Nephron progenitor cell (in vitro differentiated cells): ENCODE measurements around the gene PBX1.
A peak's percentile ranks its signal among the peaks of the same experiment; 100 is the strongest.

ENCODE experiments used
- DNase-seq: peaks from one replicate; pipeline ENCODE4 v3.0.0; 2021
- H3K27ac Mint-ChIP-seq: 2 replicates; pipeline ENCODE4 v1.8.0; 2021; ENCODE audit warnings: mild to moderate bottlenecking, moderate library complexity, mixed read lengths
- H3K27me3 Mint-ChIP-seq: 2 replicates; pipeline ENCODE4 v1.8.0; 2021; ENCODE audit warnings: mild to moderate bottlenecking, low read depth, mixed read lengths; ENCODE audit not compliant: poor library complexity
- H3K36me3 Mint-ChIP-seq: 2 replicates; pipeline ENCODE4 v1.8.0; 2021; ENCODE audit warnings: low read depth, mixed read lengths
- H3K4me1 Mint-ChIP-seq: 2 replicates; pipeline ENCODE4 v1.8.0; 2021; ENCODE audit warnings: mixed read lengths
- H3K4me3 Mint-ChIP-seq: 2 replicates; pipeline ENCODE4 v1.8.0; 2021; ENCODE audit warnings: mild to moderate bottlenecking, moderate library complexity, mixed read lengths
- H3K9me3 Mint-ChIP-seq: 2 replicates; pipeline ENCODE4 v1.8.0; 2021; ENCODE audit warnings: mild to moderate bottlenecking, moderate library complexity, mixed read lengths
- TF ChIP-seq, protein P1 (sequence below): fragments of 200-600 bp; sonication (generic); IDR thresholded peaks from 2 replicates; pipeline ENCODE4 v1.5.0; 2021; ENCODE audit warnings: antibody characterized with exemption

The PBX1 gene

DNA sequence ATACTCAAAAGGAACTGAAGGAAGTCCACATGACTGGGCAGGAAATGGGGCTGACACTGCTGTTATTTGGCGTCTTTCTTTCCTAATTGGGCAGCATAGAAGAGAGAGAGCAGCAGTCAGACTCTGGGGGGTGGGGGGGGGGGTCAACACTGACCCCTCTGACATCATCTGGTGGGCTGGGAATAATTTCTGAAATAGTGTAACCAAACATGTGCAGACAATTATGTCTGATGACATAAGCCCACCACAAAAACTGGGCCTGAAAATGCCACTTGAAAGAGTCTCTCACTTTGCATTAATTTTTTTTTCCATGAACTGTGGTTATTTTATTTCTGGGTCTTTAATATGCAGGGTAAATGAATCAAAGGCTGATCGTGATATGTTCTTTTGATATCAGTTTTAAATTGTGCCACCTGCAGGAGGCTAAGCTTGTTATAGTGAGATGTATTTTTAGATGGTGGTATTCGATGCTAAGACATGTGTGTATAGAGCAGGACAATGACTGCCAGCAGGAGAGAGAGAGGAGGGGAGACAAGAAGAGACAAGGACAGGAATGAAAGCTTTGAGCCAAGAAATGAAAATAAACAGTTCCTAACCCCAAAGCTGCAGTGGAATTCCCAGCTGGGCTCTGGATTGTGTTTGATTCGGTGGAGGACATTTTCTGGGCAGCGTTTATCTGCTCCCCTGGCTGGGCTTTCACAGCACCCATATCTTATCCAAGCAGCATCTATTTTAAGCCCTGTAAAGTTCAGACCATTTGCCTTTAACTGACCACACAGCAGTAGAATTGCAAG lies 264.7 kb downstream of the PBX1 start:
- TF ChIP-seq, protein P1, sequence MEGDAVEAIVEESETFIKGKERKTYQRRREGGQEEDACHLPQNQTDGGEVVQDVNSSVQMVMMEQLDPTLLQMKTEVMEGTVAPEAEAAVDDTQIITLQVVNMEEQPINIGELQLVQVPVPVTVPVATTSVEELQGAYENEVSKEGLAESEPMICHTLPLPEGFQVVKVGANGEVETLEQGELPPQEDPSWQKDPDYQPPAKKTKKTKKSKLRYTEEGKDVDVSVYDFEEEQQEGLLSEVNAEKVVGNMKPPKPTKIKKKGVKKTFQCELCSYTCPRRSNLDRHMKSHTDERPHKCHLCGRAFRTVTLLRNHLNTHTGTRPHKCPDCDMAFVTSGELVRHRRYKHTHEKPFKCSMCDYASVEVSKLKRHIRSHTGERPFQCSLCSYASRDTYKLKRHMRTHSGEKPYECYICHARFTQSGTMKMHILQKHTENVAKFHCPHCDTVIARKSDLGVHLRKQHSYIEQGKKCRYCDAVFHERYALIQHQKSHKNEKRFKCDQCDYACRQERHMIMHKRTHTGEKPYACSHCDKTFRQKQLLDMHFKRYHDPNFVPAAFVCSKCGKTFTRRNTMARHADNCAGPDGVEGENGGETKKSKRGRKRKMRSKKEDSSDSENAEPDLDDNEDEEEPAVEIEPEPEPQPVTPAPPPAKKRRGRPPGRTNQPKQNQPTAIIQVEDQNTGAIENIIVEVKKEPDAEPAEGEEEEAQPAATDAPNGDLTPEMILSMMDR = no peak
- H3K27me3 Mint-ChIP-seq = no peaks in the 10 kb centered on the region
- H3K27ac Mint-ChIP-seq = peak overlapping the region; percentile 5
- H3K4me3 Mint-ChIP-seq = no peak overlapping the region
- H3K9me3 Mint-ChIP-seq = no peaks in the 10 kb centered on the region
- peaks cover 79% of the 10 kb centered on the region for H3K36me3 Mint-ChIP-seq
- no peak for DNase-seq
- H3K4me1 Mint-ChIP-seq = peaks cover 18% of the 10 kb centered on the region

DNA sequence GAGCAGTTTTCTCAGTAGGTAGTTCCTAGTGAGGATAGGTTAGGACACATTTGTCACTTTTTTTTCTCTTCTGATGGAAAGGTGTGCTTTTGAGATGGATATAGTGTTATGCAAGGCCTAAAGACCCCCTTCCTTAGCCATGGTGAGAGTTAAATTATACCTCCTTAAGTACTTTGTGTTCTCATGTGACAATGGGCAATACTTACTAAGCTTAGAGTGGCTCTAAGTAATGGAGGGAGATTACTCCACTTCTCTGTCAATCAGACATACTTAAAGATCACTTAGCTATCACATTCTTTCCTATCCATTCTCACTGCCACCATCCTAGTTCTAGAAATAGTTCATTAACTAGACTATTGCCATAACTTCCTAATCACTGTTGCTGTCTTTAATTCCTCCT lies 265.6 kb downstream of the PBX1 start:
- no peak overlapping the region for H3K4me3 Mint-ChIP-seq
- DNase-seq = no peak
- H3K36me3 Mint-ChIP-seq = peaks cover 81% of the 10 kb centered on the region
- H3K27ac Mint-ChIP-seq = peak overlapping the region; percentile 56
- no peaks in the 10 kb centered on the region for H3K9me3 Mint-ChIP-seq
- H3K27me3 Mint-ChIP-seq = no peaks in the 10 kb centered on the region
- peaks cover 22% of the 10 kb centered on the region for H3K4me1 Mint-ChIP-seq
- TF ChIP-seq, protein P1 = no peak

DNA sequence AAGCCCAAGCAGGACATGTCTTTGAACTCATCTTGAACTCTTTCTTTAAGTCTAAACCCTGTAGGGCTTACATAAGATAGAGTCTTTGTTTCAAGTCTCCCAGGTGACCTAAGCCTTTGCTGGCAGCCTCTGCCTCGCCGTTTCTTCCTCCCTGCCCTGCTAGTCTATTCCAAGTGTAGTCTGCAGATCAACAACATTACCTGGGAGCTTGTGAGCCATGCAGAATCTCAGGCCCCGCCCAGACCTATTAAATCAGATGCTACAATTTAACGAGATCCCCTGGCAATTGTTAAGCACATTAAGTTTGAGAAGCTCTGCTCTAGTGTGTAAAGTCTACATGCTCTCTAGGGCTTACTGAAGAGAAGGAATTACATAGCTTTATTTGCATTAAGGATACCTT lies 271.6 kb downstream of the PBX1 start:
- Mint-ChIP-seq H3K9me3 (no peaks in the 10 kb centered on the region), H3K27me3 (no peaks in the 10 kb centered on the region), H3K27ac (peak overlapping the region; percentile 18), H3K4me3 (no peak overlapping the region), H3K4me1 (peaks cover 11% of the 10 kb centered on the region), H3K36me3 (peaks cover 67% of the 10 kb centered on the region)
- no peak for DNase-seq
- TF ChIP-seq, protein P1 = no peak

- Mint-ChIP-seq H3K27me3 (no peaks in the 10 kb centered on the region), H3K4me3 (no peak overlapping the region), H3K27ac (no peak overlapping the region), H3K36me3 (peaks cover 67% of the 10 kb centered on the region), H3K4me1 (peaks cover 19% of the 10 kb centered on the region), H3K9me3 (no peaks in the 10 kb centered on the region)
- TF ChIP-seq, protein P1 = no peak
- no peak for DNase-seq
These were observed 275.7 kb downstream of the PBX1 start for GRCh38 chr1:164834641-164835040.

DNA sequence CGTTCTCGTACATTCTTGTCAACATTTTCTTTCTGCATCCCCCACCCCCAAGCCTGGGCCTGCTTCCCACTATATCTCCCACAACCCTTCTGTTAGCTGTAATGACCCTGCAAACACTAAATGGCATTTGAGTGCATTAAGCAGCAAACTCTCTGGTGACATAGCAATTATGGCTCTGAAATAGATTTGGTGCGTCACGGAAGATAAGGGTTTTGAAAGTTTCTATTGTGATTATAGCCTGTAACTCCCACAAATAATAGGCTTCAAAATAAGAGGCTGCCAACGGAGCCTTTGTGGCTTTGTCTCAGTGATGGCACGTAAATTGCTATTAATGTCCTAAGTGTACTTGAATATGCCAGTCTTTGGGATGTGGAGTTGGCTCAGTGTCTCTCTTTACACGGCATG lies 277.6 kb downstream of the PBX1 start:
- TF ChIP-seq, protein P1 = no peak
- DNase-seq = no peak
- Mint-ChIP-seq H3K4me1 (peaks cover 36% of the 10 kb centered on the region), H3K9me3 (no peaks in the 10 kb centered on the region), H3K27ac (peak overlapping the region; percentile 21), H3K36me3 (peaks cover 55% of the 10 kb centered on the region), H3K4me3 (no peak overlapping the region), H3K27me3 (no peaks in the 10 kb centered on the region)

DNA sequence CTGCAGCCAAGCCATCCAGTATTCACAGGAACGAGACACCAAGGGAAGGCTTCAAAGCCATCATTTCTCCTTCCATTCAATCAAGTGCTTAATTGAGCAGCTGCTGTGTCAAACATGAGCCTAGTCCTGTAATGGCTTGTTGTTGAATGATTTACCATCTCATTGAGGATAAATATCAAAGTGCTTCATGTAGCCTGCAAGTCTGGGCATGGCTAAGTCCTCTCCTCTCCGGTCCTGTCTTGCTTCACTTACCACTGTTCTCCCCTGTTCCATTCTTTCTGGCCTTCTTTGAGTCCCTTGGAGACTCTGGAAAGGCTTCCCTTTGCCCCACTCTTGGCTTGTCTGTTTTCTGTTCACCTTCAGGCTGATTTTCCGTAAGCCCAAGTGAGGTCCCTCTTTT lies 279.8 kb downstream of the PBX1 start:
- peak overlapping the region; percentile 13 for H3K27ac Mint-ChIP-seq
- no peak for DNase-seq
- H3K4me1 Mint-ChIP-seq = peaks cover 54% of the 10 kb centered on the region
- H3K9me3 Mint-ChIP-seq = no peaks in the 10 kb centered on the region
- H3K36me3 Mint-ChIP-seq = peaks cover 38% of the 10 kb centered on the region
- TF ChIP-seq, protein P1 = no peak
- H3K27me3 Mint-ChIP-seq = no peaks in the 10 kb centered on the region
- no peak overlapping the region for H3K4me3 Mint-ChIP-seq
